ENCODE data around the gene NPBWR2. TPM values are rescaled to one million over a fixed set of nuclear protein-coding genes. Genes with fewer than 3 reads are reported as not detected.
A peak's percentile ranks its signal among the peaks of the same experiment; 100 is the strongest.

Gene NPBWR2
- total RNA-seq, 6 experiments from 2014 or later: not detected

GRCh38 chr20:64143018-64143801 lies 35.8 kb upstream of the NPBWR2 start:
- no peaks in the 10 kb centered on the region for H3K9me3 ChIP-seq
- ATAC-seq (no peak), DNase-seq (peak in 1 of 3 donors; percentile 33)
- intact Hi-C loops (cut with DNase I): no loop called here
- WGBS (ENCODE audit: insufficient coverage, low coverage, low lambda C conversion rate, missing lambda C conversion rate): 63% methylated on average over 11 of the region's 14 CpGs
- no peaks in the 10 kb centered on the region for H3K27me3 ChIP-seq
- H3K4me1 ChIP-seq: no peaks in the 10 kb centered on the region
- no peak for TF ChIP-seq CTCF (IDR thresholded peaks at IDR 0.05)
- TF ChIP-seq POLR2A (IDR thresholded peaks at IDR 0.05): no peak
- no peak overlapping the region for H3K4me3 ChIP-seq
- H3K36me3 ChIP-seq: no peaks in the 10 kb centered on the region
- no peak overlapping the region for H3K27ac ChIP-seq

- intact Hi-C loops (cut with DNase I): no loop called here
- H3K9me3 ChIP-seq: no peaks in the 10 kb centered on the region
- TF ChIP-seq POLR2A (IDR thresholded peaks at IDR 0.05) (no peak), CTCF (IDR thresholded peaks at IDR 0.05) (no peak)
- no peaks in the 10 kb centered on the region for H3K4me1 ChIP-seq
- H3K27me3 ChIP-seq: no peaks in the 10 kb centered on the region
- H3K27ac ChIP-seq: no peak overlapping the region
- H3K36me3 ChIP-seq: no peaks in the 10 kb centered on the region
- DNase-seq (peak in 1 of 3 donors; percentile 35), ATAC-seq (no peak)
- H3K4me3 ChIP-seq: no peak overlapping the region
- WGBS (ENCODE audit: insufficient coverage, low coverage, low lambda C conversion rate, missing lambda C conversion rate): 26% methylated on average over 8 of the region's 9 CpGs
Measured at GRCh38 chr20:64142590-64142989, 35.2 kb upstream of the NPBWR2 start.

- ATAC-seq: no peak
- Histone ChIP-seq H3K27ac (no peak overlapping the region), H3K9me3 (no peaks in the 10 kb centered on the region), H3K4me3 (no peak overlapping the region), H3K27me3 (no peaks in the 10 kb centered on the region), H3K36me3 (no peaks in the 10 kb centered on the region), H3K4me1 (no peaks in the 10 kb centered on the region)
- TF ChIP-seq POLR2A (IDR thresholded peaks at IDR 0.05): no peak
- 62% methylated on average over 7 of the region's 10 CpGs for WGBS (ENCODE audit: insufficient coverage, low coverage, low lambda C conversion rate, missing lambda C conversion rate)
- intact Hi-C loops (cut with DNase I): no loop called here
- peak in 1 of 3 donors; percentile 25 for DNase-seq
Measured at GRCh38 chr20:64140956-64141355, 33.6 kb upstream of the NPBWR2 start.

- intact Hi-C loops (cut with DNase I): no loop called here
- peak in 1 of 3 donors; percentile 38 for DNase-seq
- Histone ChIP-seq H3K9me3 (no peaks in the 10 kb centered on the region), H3K36me3 (no peaks in the 10 kb centered on the region), H3K27ac (no peak overlapping the region), H3K4me3 (no peak overlapping the region), H3K4me1 (no peaks in the 10 kb centered on the region), H3K27me3 (no peaks in the 10 kb centered on the region)
- ATAC-seq: no peak
- WGBS (ENCODE audit: insufficient coverage, low coverage, low lambda C conversion rate, missing lambda C conversion rate): 73% methylated on average over 11 of the region's 13 CpGs
- no peak for TF ChIP-seq POLR2A (IDR thresholded peaks at IDR 0.05)
- no peak for TF ChIP-seq CTCF (IDR thresholded peaks at IDR 0.05)
Measured at GRCh38 chr20:64140061-64140931, 32.9 kb upstream of the NPBWR2 start.

All from right lobe of liver (tissue), 6 donors.